H9 (cell line): ENCODE results near the gene ZNF474. TPM values are rescaled to one million over a fixed set of nuclear protein-coding genes. Genes with fewer than 3 reads are reported as not detected.

ENCODE experiments used
- DNase-seq: peaks from one replicate; pipeline ENCODE4 v3.0.0-alpha.2; 2017
- H2AFZ ChIP-seq: one replicate; pipeline ENCODE4 v1.6.1; 2013; ENCODE audit warnings: mild to moderate bottlenecking, low read length, control low read depth, moderate library complexity
- H2AK5ac ChIP-seq: 2 replicates; pipeline ENCODE4 v1.6.1; 2013; ENCODE audit warnings: low read length, control low read depth, mixed read lengths; ENCODE audit not compliant: insufficient read length
- H2BK120ac ChIP-seq: one replicate; pipeline ENCODE4 v1.6.1; 2013; ENCODE audit warnings: low read depth, mild to moderate bottlenecking, low read length, control low read depth, inconsistent platforms; ENCODE audit not compliant: poor library complexity, severe bottlenecking
- H2BK12ac ChIP-seq: 2 replicates; pipeline ENCODE4 v1.6.1; 2013; ENCODE audit warnings: low read length, control low read depth, mixed read lengths, low read depth; ENCODE audit not compliant: insufficient read length
- H2BK15ac ChIP-seq: 2 replicates; pipeline ENCODE4 v1.6.1; 2013; ENCODE audit warnings: low read depth, low read length, control low read depth
- H2BK20ac ChIP-seq: one replicate; pipeline ENCODE4 v1.6.1; 2013; ENCODE audit warnings: low read depth, mild to moderate bottlenecking, low read length, control low read depth, inconsistent platforms; ENCODE audit not compliant: poor library complexity, severe bottlenecking
- H2BK5ac ChIP-seq: 2 replicates; pipeline ENCODE4 v1.6.1; 2013; ENCODE audit warnings: low read length, control low read depth, mixed read lengths; ENCODE audit not compliant: insufficient read length
- H3K14ac ChIP-seq: 2 replicates; pipeline ENCODE4 v1.6.1; 2013; ENCODE audit warnings: low read length, control low read depth; ENCODE audit not compliant: insufficient read depth
- H3K18ac ChIP-seq: 2 replicates; pipeline ENCODE4 v1.6.1; 2013; ENCODE audit warnings: low read depth, mild to moderate bottlenecking, mixed read lengths, low read length, control low read depth; ENCODE audit not compliant: insufficient read length
- H3K23ac ChIP-seq: 2 replicates; pipeline ENCODE4 v1.6.1; 2013; ENCODE audit warnings: low read length, control low read depth, mixed read lengths, low read depth; ENCODE audit not compliant: insufficient read length
- H3K23me2 ChIP-seq: 2 replicates; pipeline ENCODE4 v1.6.1; 2013; ENCODE audit warnings: low read depth, mild to moderate bottlenecking, mixed read lengths, low read length, control low read depth; ENCODE audit not compliant: insufficient read length, poor library complexity, severe bottlenecking
- H3K27ac ChIP-seq: 2 replicates; pipeline ENCODE4 v1.5.1; 2013; ENCODE audit warnings: low read length, control low read depth, mixed read lengths, low read depth; ENCODE audit not compliant: insufficient read length
- H3K27me3 ChIP-seq: 2 replicates; pipeline ENCODE4 v1.6.1; 2013; ENCODE audit warnings: low read length, control low read depth, inconsistent platforms; ENCODE audit not compliant: insufficient read depth
- H3K4ac ChIP-seq: 2 replicates; pipeline ENCODE4 v1.6.1; 2013; ENCODE audit warnings: low read depth, mild to moderate bottlenecking, control low read depth, inconsistent platforms, low read length, moderate library complexity
- H3K4me1 ChIP-seq: 2 replicates; pipeline ENCODE4 v1.6.1; 2013; ENCODE audit warnings: low read length, control low read depth, inconsistent platforms; ENCODE audit not compliant: insufficient read depth
- H3K4me2 ChIP-seq: 2 replicates; pipeline ENCODE4 v1.6.1; 2013; ENCODE audit warnings: low read length, control low read depth, mixed read lengths; ENCODE audit not compliant: insufficient read length, insufficient read depth
- H3K56ac ChIP-seq: 2 replicates; pipeline ENCODE4 v1.6.1; 2013; ENCODE audit warnings: low read depth, mild to moderate bottlenecking, mixed read lengths, low read length, control low read depth; ENCODE audit not compliant: insufficient read length
- H3K79me1 ChIP-seq: 2 replicates; pipeline ENCODE4 v1.6.1; 2013; ENCODE audit warnings: low read depth, mild to moderate bottlenecking, moderate library complexity, low read length, control low read depth, inconsistent platforms; ENCODE audit not compliant: insufficient read depth, poor library complexity, severe bottlenecking
- H3K79me2 ChIP-seq: 2 replicates; pipeline ENCODE4 v1.6.1; 2013; ENCODE audit warnings: low read length, control low read depth, inconsistent platforms; ENCODE audit not compliant: insufficient read depth
- H3K9ac ChIP-seq: 2 replicates; pipeline ENCODE4 v1.6.1; 2013; ENCODE audit warnings: low read length, control low read depth, mixed read lengths; ENCODE audit not compliant: insufficient read length; ENCODE audit errors: extremely low read depth
- H3K9me3 ChIP-seq: one replicate; pipeline ENCODE4 v1.6.1; 2013; ENCODE audit warnings: low read depth, low read length, inconsistent platforms; ENCODE audit not compliant: control insufficient read depth
- H3T11ph ChIP-seq: one replicate; pipeline ENCODE4 v1.6.1; 2013; ENCODE audit warnings: mild to moderate bottlenecking, low read length, control low read depth, inconsistent platforms
- H4K20me1 ChIP-seq: one replicate; pipeline ENCODE4 v1.6.1; 2013; ENCODE audit not compliant: control insufficient read depth, insufficient read length, insufficient read depth
- H4K5ac ChIP-seq: 2 replicates; pipeline ENCODE4 v1.6.1; 2013; ENCODE audit warnings: low read depth, mild to moderate bottlenecking, mixed read lengths, low read length, control low read depth; ENCODE audit not compliant: insufficient read length
- H4K8ac ChIP-seq: replicated peaks from 2 replicates; pipeline ENCODE4 v1.6.1; 2013; ENCODE audit warnings: low read length, control low read depth, mixed read lengths, low read depth; ENCODE audit not compliant: insufficient read length
- H4K91ac ChIP-seq: 2 replicates; pipeline ENCODE4 v1.6.1; 2013; ENCODE audit warnings: low read depth, mild to moderate bottlenecking, moderate library complexity, mixed read lengths, low read length, control low read depth; ENCODE audit not compliant: insufficient read length
- H3K27ac Mint-ChIP-seq, 3 experiments: 2 replicates in 2 of 3; 3 replicates in 1 of 3; pipeline ENCODE4 v1.8.0; 2020 to 2021; ENCODE audit warnings: mixed read lengths in 3 of 3, mild to moderate bottlenecking in 1 of 3, moderate library complexity in 1 of 3
- H3K27me3 Mint-ChIP-seq: 2 replicates; pipeline ENCODE4 v1.8.0; 2021; ENCODE audit warnings: low read depth, mild to moderate bottlenecking, moderate library complexity, mixed read lengths
- H3K36me3 Mint-ChIP-seq, 3 experiments: 2 replicates in 2 of 3; 3 replicates in 1 of 3; pipeline ENCODE4 v1.8.0; 2020 to 2021; ENCODE audit warnings: low read depth in 3 of 3, mixed read lengths in 3 of 3; ENCODE audit not compliant: insufficient read depth in 1 of 3
- H3K4me1 Mint-ChIP-seq, 2 experiments: 2 replicates each; pipeline ENCODE4 v1.8.0; 2020; ENCODE audit warnings: mixed read lengths in 2 of 2
- H3K4me3 Mint-ChIP-seq, 2 experiments: 2 replicates in 1 of 2; 3 replicates in 1 of 2; pipeline ENCODE4 v1.8.0; 2020 to 2021; ENCODE audit warnings: mild to moderate bottlenecking in 2 of 2, mixed read lengths in 2 of 2, moderate library complexity in 1 of 2
- H3K9me3 Mint-ChIP-seq, 2 experiments: 2 replicates in 1 of 2; 3 replicates in 1 of 2; pipeline ENCODE4 v1.8.0; 2020; ENCODE audit warnings: mild to moderate bottlenecking in 2 of 2, mixed read lengths in 2 of 2, moderate library complexity in 1 of 2
- WGBS: extraction: QIAGEN DNeasy Blood & Tissue Kit; methylation state at CpG from one replicate; pipeline ENCODE4 v1.1.7; 2013; ENCODE audit warnings: missing lambda C conversion rate, low lambda C conversion rate, mixed read lengths; ENCODE audit not compliant: insufficient read length; ENCODE audit errors: extremely low coverage; 5-methylcytosine and 5-hydroxymethylcytosine counted together
- total RNA-seq: library from RNA; stranded (reverse); gene quantifications from 2 replicates; pipeline ENCODE4 v1.2.1, GENCODE V29; 2021
- TF ChIP-seq, protein P1 (sequence below): fragments of 200-600 bp; sonication (generic); conservative IDR thresholded peaks from 3 replicates; pipeline ENCODE4 v1.8.0; 2021; ENCODE audit warnings: antibody characterized with exemption, mild to moderate bottlenecking

The ZNF474 gene
- total RNA-seq, 1 experiment from 2014 or later: not detected

- no peak overlapping the region for H2BK15ac ChIP-seq
- H3K4me2 ChIP-seq: no peak overlapping the region
- no peak overlapping the region for H3K4ac ChIP-seq
- TF ChIP-seq, protein P1, sequence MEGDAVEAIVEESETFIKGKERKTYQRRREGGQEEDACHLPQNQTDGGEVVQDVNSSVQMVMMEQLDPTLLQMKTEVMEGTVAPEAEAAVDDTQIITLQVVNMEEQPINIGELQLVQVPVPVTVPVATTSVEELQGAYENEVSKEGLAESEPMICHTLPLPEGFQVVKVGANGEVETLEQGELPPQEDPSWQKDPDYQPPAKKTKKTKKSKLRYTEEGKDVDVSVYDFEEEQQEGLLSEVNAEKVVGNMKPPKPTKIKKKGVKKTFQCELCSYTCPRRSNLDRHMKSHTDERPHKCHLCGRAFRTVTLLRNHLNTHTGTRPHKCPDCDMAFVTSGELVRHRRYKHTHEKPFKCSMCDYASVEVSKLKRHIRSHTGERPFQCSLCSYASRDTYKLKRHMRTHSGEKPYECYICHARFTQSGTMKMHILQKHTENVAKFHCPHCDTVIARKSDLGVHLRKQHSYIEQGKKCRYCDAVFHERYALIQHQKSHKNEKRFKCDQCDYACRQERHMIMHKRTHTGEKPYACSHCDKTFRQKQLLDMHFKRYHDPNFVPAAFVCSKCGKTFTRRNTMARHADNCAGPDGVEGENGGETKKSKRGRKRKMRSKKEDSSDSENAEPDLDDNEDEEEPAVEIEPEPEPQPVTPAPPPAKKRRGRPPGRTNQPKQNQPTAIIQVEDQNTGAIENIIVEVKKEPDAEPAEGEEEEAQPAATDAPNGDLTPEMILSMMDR: no peak
- H2AK5ac ChIP-seq: no peak overlapping the region
- H3K4me3 Mint-ChIP-seq: no peak overlapping the region
- H3T11ph ChIP-seq: no peak overlapping the region
- no peaks in the 10 kb centered on the region for H3K27me3 ChIP-seq
- no peaks in the 10 kb centered on the region for H3K4me1 ChIP-seq
- no CpG with 5 or more reads among the region's 3 CpGs for WGBS
- H2BK12ac ChIP-seq: no peak overlapping the region
- no peak overlapping the region for H4K91ac ChIP-seq
- H3K9me3 Mint-ChIP-seq: no peaks in the 10 kb centered on the region
- no peak overlapping the region for H2BK120ac ChIP-seq
- no peak for DNase-seq
- H3K23ac ChIP-seq: no peak overlapping the region
- no peaks in the 10 kb centered on the region for H3K79me1 ChIP-seq
- no peaks in the 10 kb centered on the region for H3K27me3 Mint-ChIP-seq
- no peak overlapping the region for H3K27ac ChIP-seq
- H2BK20ac ChIP-seq: no peak overlapping the region
- H2AFZ ChIP-seq: no peak overlapping the region
- H3K23me2 ChIP-seq: no peaks in the 10 kb centered on the region
- H4K8ac ChIP-seq: no peak overlapping the region
- H3K27ac Mint-ChIP-seq: no peak overlapping the region
- H3K79me2 ChIP-seq: no peaks in the 10 kb centered on the region
- peaks cover 0 to 2% (median 0%) of the 10 kb centered on the region in 3 experiments; a peak in 1 of 7 replicates for H3K36me3 Mint-ChIP-seq
- H3K18ac ChIP-seq: no peak overlapping the region
- no peaks in the 10 kb centered on the region for H4K20me1 ChIP-seq
- no peak overlapping the region for H2BK5ac ChIP-seq
- 0 out of 4 replicates have a peak, but pooled peaks cover 0 to 3% of the 10 kb centered on the region in 2 experiments for H3K4me1 Mint-ChIP-seq
- H3K9ac ChIP-seq: no peak overlapping the region
- H4K5ac ChIP-seq: no peak overlapping the region
- no peaks in the 10 kb centered on the region for H3K9me3 ChIP-seq
- no peak overlapping the region for H3K14ac ChIP-seq
- no peak overlapping the region for H3K56ac ChIP-seq
Observed at GRCh38 chr5:122190156-122190555, 60.8 kb downstream of the ZNF474 start.
